HG03378 (cell line): ENCODE measurements around the gene FAAH2.
"Not testable (repeated sequence)": the region's sequence is repeated elsewhere in the genome, so short reads cannot be mapped to it uniquely, and the experiment has no call there.

ENCODE experiments used
- ATAC-seq: cut with Tn5 transposase; IDR thresholded peaks from one replicate; pipeline ENCODE4 v1.9.1; 2021; ENCODE audit warnings: mild to moderate bottlenecking, moderate library complexity; ENCODE audit not compliant: unreplicated experiment

The FAAH2 gene

GRCh38 chrX:57379296-57379695 lies 92.8 kb downstream of the FAAH2 start:
- no peak for ATAC-seq

DNA sequence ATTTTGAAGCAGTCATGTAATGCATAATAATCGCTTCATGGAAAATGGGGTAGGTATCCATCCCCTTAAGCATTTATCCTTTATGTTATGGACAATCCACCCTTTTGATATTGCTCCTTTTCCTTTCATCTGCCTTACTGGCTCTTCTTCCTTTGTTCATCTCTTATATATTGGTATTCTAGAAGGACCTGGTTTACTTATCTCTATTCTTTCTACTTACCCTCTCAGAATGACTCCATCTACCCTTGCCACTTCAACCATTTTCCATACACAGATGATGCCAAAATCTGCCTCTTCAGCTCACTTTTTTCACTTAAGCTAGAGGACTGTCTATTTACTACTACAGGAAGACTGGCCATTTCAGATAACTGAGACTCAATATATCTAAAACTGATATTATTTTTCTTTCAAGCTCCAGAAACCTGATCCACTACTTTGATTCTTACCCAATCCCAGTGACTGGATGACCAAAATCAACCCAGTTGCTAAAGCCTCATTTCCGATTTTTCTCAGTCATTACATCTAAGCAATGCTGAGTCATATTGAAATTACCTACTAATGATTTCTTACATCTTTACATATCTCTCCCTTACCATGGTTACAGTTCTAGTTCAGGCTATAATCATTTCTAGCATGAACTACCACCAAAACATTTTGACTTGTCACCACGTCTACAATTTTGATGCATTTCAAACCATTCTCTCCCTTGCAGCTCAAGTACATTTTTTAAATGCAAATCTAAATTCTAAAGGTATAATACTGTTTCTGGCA lies 93.7 kb downstream of the FAAH2 start:
- ATAC-seq, result peak; percentile 72

GRCh38 chrX:57394162-57394561 lies 107.7 kb downstream of the FAAH2 start:
- ATAC-seq, result not testable (repeated sequence)

DNA sequence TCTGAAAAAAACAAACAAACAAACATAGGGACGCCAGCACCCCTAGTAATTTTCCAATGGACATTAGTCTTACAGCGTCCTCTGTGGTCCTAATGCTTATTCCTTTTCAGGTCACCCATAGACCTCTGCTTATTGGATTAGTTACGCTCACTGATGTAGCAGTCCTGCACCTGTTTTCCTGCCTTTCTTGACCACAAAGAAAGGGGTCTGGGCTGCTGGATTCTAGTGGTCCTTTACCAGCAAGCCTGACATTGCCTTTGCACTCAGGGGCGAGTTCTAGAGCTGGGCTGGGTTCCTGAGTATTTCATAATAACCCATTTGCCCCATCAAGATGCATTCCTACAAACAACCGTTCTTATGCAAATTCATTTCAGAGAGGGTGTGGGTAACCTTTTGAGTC lies 116.7 kb downstream of the FAAH2 start:
- ATAC-seq, result not testable (repeated sequence)

- no peak for ATAC-seq
Observed at GRCh38 chrX:57406149-57406548, 119.6 kb downstream of the FAAH2 start.

- ATAC-seq, result no peak
Observed at GRCh38 chrX:57417827-57418226, 131.3 kb downstream of the FAAH2 start.

DNA sequence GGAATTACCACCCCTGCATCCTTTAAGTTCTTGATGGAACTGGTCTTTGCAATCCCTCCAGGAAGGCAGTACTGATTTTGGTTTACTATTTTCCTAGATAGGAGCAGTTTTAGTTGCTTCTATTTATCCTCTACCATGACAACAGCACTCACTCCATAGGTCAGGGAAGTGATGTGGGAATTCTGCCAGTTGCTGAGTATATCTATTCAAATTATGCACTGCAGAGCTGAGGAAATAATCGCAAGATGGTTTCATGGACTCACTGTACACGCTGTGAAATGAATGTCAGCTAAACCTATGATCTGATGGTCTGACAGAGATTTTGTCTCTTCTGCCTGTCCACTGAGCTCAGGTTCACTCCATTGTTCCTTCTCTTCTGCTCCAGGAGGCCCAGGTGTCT lies 135.8 kb downstream of the FAAH2 start:
- ATAC-seq, result no peak

DNA sequence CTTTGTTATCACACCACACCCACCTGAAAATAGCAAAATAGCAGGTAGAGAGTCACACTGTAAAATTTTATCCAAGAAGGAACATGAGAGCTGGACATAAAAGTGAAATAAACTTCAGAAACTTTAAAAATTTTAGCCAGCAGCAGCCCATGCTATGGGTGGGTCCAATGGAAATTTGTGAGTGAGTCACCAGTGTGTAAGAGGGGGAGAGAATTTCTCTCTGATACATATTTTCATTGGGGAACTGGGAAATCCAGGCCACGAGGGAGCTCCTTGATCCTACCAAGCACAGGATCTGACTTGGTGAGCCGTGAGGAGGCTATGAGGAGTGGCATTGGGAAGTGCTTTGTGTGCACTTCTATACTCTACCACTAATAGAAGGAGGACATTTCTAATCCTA lies 136.3 kb downstream of the FAAH2 start:
- ATAC-seq, result no peak

DNA sequence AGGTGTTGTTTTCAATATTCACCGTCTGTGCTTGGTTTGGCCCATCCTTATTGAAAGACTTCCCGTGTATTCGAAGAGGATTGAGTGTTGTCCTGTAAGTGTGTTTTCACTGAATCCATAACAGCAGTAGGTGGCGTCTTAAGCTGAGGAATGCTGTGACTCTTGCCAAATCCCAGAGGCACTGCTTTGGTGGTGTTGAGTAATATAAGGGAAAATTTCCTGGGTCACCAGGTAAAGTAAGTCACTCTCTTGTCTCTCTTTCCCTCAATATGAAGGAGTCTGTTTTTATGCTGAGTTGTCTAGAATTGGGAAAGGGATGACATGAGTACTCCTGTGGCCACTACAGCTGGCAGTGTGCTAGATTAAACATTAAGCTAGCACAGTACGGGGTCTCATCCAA lies 158.6 kb downstream of the FAAH2 start:
- ATAC-seq, result no peak

GRCh38 chrX:57445832-57446231 lies 159.3 kb downstream of the FAAH2 start:
- ATAC-seq, result no peak

DNA sequence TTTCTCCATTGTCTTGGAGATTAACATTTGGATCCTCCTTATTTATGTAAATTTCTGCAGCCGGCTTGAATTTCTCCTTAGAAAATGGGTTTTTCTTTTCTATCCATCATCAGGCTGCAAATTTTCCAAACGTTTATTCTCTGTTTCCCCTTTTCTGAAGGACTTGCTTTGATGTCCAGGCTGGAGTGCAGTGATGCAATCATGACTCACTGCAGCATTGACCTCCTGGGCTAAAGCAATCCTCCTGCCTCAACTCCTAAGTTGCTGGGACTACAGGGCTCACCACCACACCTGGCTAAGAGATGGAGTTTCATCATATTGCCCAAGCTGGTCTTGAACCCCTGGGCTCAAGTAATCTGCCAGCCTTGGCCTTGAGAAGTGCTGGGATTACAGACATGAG lies 161.3 kb downstream of the FAAH2 start:
- no peak for ATAC-seq

DNA sequence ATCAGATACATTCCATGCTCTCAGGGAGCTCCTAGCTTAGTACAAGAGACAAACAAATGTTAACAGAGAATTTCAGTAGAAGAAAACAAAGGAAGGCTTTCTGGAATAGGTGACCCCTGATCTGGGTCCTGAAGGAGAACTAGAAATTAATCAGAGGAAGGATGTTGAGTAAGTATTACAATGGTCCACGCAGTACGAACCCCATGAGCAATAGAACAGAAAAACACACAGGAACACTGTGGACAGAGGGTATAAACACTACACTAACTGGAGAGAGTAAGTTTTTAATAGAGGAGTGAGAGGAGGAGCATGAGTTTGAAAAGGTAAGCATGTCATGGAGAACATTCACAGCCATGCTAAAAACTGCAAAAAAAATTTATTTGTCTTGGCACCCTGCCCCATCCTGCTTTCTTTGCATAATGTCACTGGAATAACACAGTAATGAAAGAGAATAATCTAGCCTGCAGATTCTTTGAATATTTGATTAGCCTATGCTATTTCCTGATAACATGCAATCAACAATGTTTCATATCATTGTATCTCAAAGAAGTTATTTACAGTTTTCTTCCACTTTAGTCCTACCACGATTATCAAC lies 165.0 kb downstream of the FAAH2 start:
- ATAC-seq, result no peak

DNA sequence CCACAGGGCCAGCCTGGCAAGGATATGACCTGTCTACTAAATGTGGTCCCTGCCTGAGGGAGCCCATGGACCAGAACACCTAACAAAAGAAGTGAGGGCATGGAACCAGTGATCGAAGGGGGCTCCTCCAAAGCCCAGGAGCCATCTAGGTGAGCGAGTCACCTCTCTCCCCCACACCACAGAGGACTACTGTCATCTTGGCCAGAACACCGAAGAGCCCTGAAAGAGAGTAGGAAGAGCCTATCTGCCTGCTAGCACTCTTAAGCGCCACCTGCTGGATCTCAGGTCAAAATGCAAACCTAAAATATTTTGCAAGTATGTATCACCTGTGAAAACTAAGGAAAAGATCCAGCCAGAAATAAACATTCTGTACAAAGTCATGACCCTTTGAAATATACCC lies 167.4 kb downstream of the FAAH2 start:
- peak; percentile 83 for ATAC-seq

DNA sequence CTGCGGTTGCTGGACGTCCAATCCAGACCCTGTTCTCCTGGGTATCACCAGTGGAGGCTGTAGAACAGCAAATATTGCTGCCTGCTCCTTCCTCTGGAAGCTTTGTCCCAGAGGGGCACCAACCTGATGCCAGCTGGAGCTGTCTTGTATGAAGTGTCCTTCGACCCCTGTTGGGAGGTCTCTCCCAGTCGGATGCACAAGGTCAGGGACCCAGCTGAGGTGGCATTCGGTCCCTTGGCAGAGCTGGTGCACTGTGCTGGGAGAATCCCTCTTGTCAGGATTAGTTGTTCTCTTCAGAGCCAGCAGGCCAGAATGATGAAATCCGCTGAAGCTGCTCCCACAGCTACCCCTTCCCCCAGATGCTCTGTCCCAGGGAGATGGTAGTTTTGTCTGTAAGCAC lies 195.0 kb downstream of the FAAH2 start:
- ATAC-seq, result no peak

GRCh38 chrX:57516491-57516890 lies 230.0 kb downstream of the FAAH2 start:
- no peak for ATAC-seq

- no peak for ATAC-seq
Observed at GRCh38 chrX:57519578-57520118, 233.1 kb downstream of the FAAH2 start.

GRCh38 chrX:57528670-57529255 lies 242.3 kb downstream of the FAAH2 start:
- peak; percentile 53 for ATAC-seq
